ENCODE results near the gene EPHA6. TPM values are rescaled to one million over a fixed set of nuclear protein-coding genes. Genes with fewer than 3 reads are reported as not detected.

The EPHA6 gene
- total and polyA plus RNA-seq, 2 donors (not counting 1 experiment from before 2014, with no cell fraction given) = not detected

- no peak overlapping the region for H3K4me3 Mint-ChIP-seq
- no peaks in the 10 kb centered on the region for H3K27me3 ChIP-seq (replicated peaks in 1 of 4; ENCODE audit: control extremely low read depth in 1 of 4, control insufficient read depth in 3 of 4, insufficient read depth in 4 of 4, low read length in 3 of 4)
- POLR2A ChIA-PET = no interaction called here
- no peak overlapping the region for H2AFZ ChIP-seq (ENCODE audit: insufficient read depth, low read depth, low read length, poor library complexity, severe bottlenecking)
- ATAC-seq (ENCODE audit: low read depth) (no peak), DNase-seq (no peak)
- H3K36me3 ChIP-seq (replicated peaks in 1 of 2; ENCODE audit: control extremely low read depth in 1 of 2, control insufficient read depth in 1 of 2, extremely low read depth in 1 of 2, insufficient read depth in 2 of 2, low read length in 1 of 2) = no peaks in the 10 kb centered on the region
- H3K27ac ChIP-seq (ENCODE audit: low read length in 2 of 2) = no peak overlapping the region
- H4K20me1 ChIP-seq (ENCODE audit: control insufficient read depth, insufficient read depth, low read length, poor library complexity, severe bottlenecking) = no peaks in the 10 kb centered on the region
- no peaks in the 10 kb centered on the region for H3K4me1 Mint-ChIP-seq
- no peaks in the 10 kb centered on the region for H3K9me3 Mint-ChIP-seq (ENCODE audit: insufficient read depth)
- H3K27me3 Mint-ChIP-seq = no peaks in the 10 kb centered on the region
- H3K4me1 ChIP-seq (ENCODE audit: control insufficient read depth in 2 of 2, insufficient read depth in 2 of 2, low read length in 2 of 2) = no peaks in the 10 kb centered on the region
- H3K79me2 ChIP-seq (ENCODE audit: control insufficient read depth, insufficient read depth, low read length) = no peaks in the 10 kb centered on the region
- H3K4me3 ChIP-seq (ENCODE audit: control extremely low read depth in 1 of 5, extremely low read depth in 1 of 5, insufficient read depth in 1 of 5, low read depth in 2 of 5, low read length in 4 of 5) = no peak overlapping the region
- no peaks in the 10 kb centered on the region for H3K9me3 ChIP-seq (ENCODE audit: control extremely low read depth in 1 of 3, control insufficient read depth in 2 of 3, insufficient read depth in 1 of 3, low read length in 2 of 3)
- TF ChIP-seq EZH2 (IDR thresholded peaks at IDR 0.05; ENCODE audit: borderline replicate concordance, insufficient read depth, low read depth, low read length, poor library complexity, severe bottlenecking) = no peak
- no peak for TF ChIP-seq CTCF (IDR thresholded peaks at IDR 0.05)
- intact Hi-C loops (cut with micrococcal nuclease) = no loop called here
- no peak overlapping the region for H3K27ac Mint-ChIP-seq
- no CpG with 5 or more reads among the region's 1 CpG for WGBS (ENCODE audit: insufficient coverage)
- H3K4me2 ChIP-seq (replicated peaks; ENCODE audit: low read depth, low read length, poor library complexity, severe bottlenecking) = no peak overlapping the region
- CTCF ChIA-PET = no interaction called here
- no peak overlapping the region for H3K9ac ChIP-seq (ENCODE audit: low read length)
These were observed 491.8 kb downstream of the EPHA6 start for GRCh38 chr3:97306226-97306625.

- Histone ChIP-seq H3K79me2 (ENCODE audit: control insufficient read depth, insufficient read depth, low read length) (no peaks in the 10 kb centered on the region), H3K9me3 (ENCODE audit: control extremely low read depth in 1 of 3, control insufficient read depth in 2 of 3, insufficient read depth in 1 of 3, low read length in 2 of 3) (peaks cover 0 to 1% (median 0%) of the 10 kb centered on the region in 3 donors), H4K20me1 (ENCODE audit: control insufficient read depth, insufficient read depth, low read length, poor library complexity, severe bottlenecking) (no peaks in the 10 kb centered on the region), H3K27ac (ENCODE audit: low read length in 2 of 2) (no peak overlapping the region), H2AFZ (ENCODE audit: insufficient read depth, low read depth, low read length, poor library complexity, severe bottlenecking) (no peak overlapping the region), H3K4me2 (replicated peaks; ENCODE audit: low read depth, low read length, poor library complexity, severe bottlenecking) (no peak overlapping the region), H3K27me3 (replicated peaks in 1 of 4; ENCODE audit: control extremely low read depth in 1 of 4, control insufficient read depth in 3 of 4, insufficient read depth in 4 of 4, low read length in 3 of 4) (no peaks in the 10 kb centered on the region), H3K4me3 (ENCODE audit: control extremely low read depth in 1 of 5, extremely low read depth in 1 of 5, insufficient read depth in 1 of 5, low read depth in 2 of 5, low read length in 4 of 5) (no peak overlapping the region), H3K4me1 (ENCODE audit: control insufficient read depth in 2 of 2, insufficient read depth in 2 of 2, low read length in 2 of 2) (no peaks in the 10 kb centered on the region), H3K9ac (ENCODE audit: low read length) (no peak overlapping the region), H3K36me3 (replicated peaks in 1 of 2; ENCODE audit: control extremely low read depth in 1 of 2, control insufficient read depth in 1 of 2, extremely low read depth in 1 of 2, insufficient read depth in 2 of 2, low read length in 1 of 2) (no peaks in the 10 kb centered on the region)
- WGBS (ENCODE audit: insufficient coverage) = 75% methylated on average over 1 of the region's 3 CpGs
- Mint-ChIP-seq H3K4me1 (no peaks in the 10 kb centered on the region), H3K9me3 (ENCODE audit: insufficient read depth) (peaks cover 6% of the 10 kb centered on the region), H3K4me3 (no peak overlapping the region), H3K27ac (no peak overlapping the region), H3K27me3 (no peaks in the 10 kb centered on the region)
- intact Hi-C loops (cut with micrococcal nuclease) = no loop called here
- ChIA-PET POLR2A (no interaction called here), CTCF (no interaction called here)
- DNase-seq = no peak
- ATAC-seq (ENCODE audit: low read depth) = no peak
- TF ChIP-seq EZH2 (IDR thresholded peaks at IDR 0.05; ENCODE audit: borderline replicate concordance, insufficient read depth, low read depth, low read length, poor library complexity, severe bottlenecking) (no peak), CTCF (IDR thresholded peaks at IDR 0.05) (no peak)
These were observed 524.0 kb downstream of the EPHA6 start for GRCh38 chr3:97338375-97338774.

All from B cell (primary cell).